ENCODE data around the gene STX10. TPM values are rescaled to one million over a fixed set of nuclear protein-coding genes. Genes with fewer than 3 reads are reported as not detected.

The STX10 gene
- total and polyA plus RNA-seq, 9 of the 15 experiments (the other 6 are each of a cell fraction or from before 2014, with no cell fraction given) = 0.51 to 66.3 (median 31.0) TPM

DNA sequence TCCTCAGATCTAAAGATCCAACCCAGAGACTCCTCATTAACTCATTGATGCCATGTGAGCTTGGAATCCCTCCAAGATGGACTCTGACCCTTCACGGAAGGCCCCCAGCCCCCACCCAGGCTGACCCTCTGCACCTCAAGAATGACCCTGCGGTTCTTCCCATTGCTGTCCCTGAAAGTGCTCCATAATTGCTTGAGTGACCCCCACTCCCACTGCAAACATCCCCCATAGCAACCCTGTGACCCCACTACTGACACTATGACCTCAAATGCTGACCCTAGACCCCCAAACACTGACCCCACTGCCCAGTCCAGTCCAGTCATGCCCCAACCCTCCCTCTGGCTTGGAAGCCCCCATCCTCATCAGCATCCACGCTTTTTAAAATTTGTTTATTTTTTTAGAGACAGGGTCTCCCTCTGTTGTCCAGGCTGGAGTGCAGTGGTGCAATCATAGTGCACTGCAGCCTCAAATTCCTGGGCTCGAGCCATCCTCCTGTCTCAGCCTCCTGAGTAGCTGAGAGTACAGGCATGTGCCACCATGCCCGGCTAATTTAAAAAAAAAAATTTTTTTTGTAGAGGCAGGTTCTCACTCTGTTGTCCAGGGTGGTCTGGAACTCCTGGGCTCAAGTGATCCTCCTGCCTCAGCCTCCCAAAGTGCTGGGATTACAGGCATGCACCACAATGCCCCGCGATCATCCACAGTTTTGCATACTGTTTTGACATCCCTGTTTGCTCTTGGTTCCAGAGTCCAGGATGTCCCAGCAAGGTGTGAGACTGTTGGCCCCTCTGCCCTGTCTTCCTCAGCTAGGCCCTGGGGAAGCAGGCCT lies 48.4 kb downstream of the STX10 start (continued):
- TF ChIP-seq MIER1 (IDR thresholded peaks at IDR 0.05; ENCODE audit: low read depth) (0 out of 2 replicates have a peak, but pooled peaks have one; percentile 40), SIRT6 (IDR thresholded peaks at IDR 0.05; ENCODE audit: low read depth, low read length) (no peak), ZNF57 (CRISPR knock-in tag; IDR thresholded peaks at IDR 0.05) (no peak), SMARCA4 (IDR thresholded peaks at IDR 0.05) (0 out of 2 replicates have a peak, but pooled peaks have one; percentile 12), ZNF780A (CRISPR knock-in tag; IDR thresholded peaks at IDR 0.05) (0 out of 2 replicates have a peak, but pooled peaks have one; percentile 15), YY1 (IDR thresholded peaks at IDR 0.05; ENCODE audit: borderline replicate concordance in 1 of 3, control insufficient read depth in 1 of 3, extremely low read depth in 1 of 3, insufficient read depth in 3 of 3, insufficient read length in 1 of 3, insufficient replicate concordance in 2 of 3, low read depth in 1 of 3, low read length in 2 of 3) (peak in 2 of 3 experiments; percentile 3 to 10), TCFL5 (CRISPR knock-in tag; conservative IDR thresholded peaks at IDR 0.05) (no peak), NR2C2 (CRISPR knock-in tag; IDR thresholded peaks at IDR 0.05) (no peak), NR2C2 (tag; IDR thresholded peaks at IDR 0.05) (no peak), ZBTB7A (IDR thresholded peaks at IDR 0.05; ENCODE audit: borderline replicate concordance, control insufficient read depth, low read depth, low read length) (peak; percentile 63; the same call in 1 of the 2 replicates), CBX5 (IDR thresholded peaks at IDR 0.05; ENCODE audit: borderline replicate concordance, low read depth) (no peak), SIN3A (IDR thresholded peaks at IDR 0.05; ENCODE audit: borderline replicate concordance in 2 of 2, control insufficient read depth in 1 of 2, low read depth in 2 of 2, low read length in 2 of 2) (0 out of 4 replicates have a peak, but pooled peaks of 1 of the 2 experiments have one; percentile 30), NFIC (IDR thresholded peaks at IDR 0.05) (peak; percentile 25; the same call in 1 of the 2 replicates), ZC3H4 (CRISPR knock-in tag; IDR thresholded peaks at IDR 0.05; ENCODE audit: borderline replicate concordance) (0 out of 2 replicates have a peak, but pooled peaks have one; percentile 8), KLF1 (tag; IDR thresholded peaks at IDR 0.05) (no peak), SUPT5H (IDR thresholded peaks at IDR 0.05) (no peak)
- TF ChIP-seq, protein P1, sequence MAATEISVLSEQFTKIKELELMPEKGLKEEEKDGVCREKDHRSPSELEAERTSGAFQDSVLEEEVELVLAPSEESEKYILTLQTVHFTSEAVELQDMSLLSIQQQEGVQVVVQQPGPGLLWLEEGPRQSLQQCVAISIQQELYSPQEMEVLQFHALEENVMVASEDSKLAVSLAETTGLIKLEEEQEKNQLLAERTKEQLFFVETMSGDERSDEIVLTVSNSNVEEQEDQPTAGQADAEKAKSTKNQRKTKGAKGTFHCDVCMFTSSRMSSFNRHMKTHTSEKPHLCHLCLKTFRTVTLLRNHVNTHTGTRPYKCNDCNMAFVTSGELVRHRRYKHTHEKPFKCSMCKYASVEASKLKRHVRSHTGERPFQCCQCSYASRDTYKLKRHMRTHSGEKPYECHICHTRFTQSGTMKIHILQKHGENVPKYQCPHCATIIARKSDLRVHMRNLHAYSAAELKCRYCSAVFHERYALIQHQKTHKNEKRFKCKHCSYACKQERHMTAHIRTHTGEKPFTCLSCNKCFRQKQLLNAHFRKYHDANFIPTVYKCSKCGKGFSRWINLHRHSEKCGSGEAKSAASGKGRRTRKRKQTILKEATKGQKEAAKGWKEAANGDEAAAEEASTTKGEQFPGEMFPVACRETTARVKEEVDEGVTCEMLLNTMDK (IDR thresholded peaks at IDR 0.05; ENCODE audit: borderline replicate concordance, insufficient read depth, low read depth, low read length, poor library complexity, severe bottlenecking) = no peak
- TF ChIP-seq, protein P2, sequence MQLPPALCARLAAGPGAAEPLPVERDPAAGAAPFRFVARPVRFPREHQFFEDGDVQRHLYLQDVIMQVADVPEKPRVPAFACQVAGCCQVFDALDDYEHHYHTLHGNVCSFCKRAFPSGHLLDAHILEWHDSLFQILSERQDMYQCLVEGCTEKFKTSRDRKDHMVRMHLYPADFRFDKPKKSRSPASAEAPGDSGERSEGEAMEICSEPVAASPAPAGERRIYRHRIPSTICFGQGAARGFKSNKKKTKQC (CRISPR knock-in tag; IDR thresholded peaks at IDR 0.05) = 0 out of 2 replicates have a peak, but pooled peaks have one; percentile 23
- TF ChIP-seq, protein P3, sequence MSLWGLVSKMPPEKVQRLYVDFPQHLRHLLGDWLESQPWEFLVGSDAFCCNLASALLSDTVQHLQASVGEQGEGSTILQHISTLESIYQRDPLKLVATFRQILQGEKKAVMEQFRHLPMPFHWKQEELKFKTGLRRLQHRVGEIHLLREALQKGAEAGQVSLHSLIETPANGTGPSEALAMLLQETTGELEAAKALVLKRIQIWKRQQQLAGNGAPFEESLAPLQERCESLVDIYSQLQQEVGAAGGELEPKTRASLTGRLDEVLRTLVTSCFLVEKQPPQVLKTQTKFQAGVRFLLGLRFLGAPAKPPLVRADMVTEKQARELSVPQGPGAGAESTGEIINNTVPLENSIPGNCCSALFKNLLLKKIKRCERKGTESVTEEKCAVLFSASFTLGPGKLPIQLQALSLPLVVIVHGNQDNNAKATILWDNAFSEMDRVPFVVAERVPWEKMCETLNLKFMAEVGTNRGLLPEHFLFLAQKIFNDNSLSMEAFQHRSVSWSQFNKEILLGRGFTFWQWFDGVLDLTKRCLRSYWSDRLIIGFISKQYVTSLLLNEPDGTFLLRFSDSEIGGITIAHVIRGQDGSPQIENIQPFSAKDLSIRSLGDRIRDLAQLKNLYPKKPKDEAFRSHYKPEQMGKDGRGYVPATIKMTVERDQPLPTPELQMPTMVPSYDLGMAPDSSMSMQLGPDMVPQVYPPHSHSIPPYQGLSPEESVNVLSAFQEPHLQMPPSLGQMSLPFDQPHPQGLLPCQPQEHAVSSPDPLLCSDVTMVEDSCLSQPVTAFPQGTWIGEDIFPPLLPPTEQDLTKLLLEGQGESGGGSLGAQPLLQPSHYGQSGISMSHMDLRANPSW (CRISPR knock-in tag; IDR thresholded peaks at IDR 0.05) = no peak

Measured in K562 (cell line).